HCEC 1CT (cell line): ENCODE results near the gene PEX10.

ENCODE experiments used
- DNase-seq: peaks from one replicate; pipeline ENCODE4 v3.0.0-alpha.2; 2017

PEX10 gene

GRCh38 chr1:2372551-2373490, 39.5 kb downstream of the PEX10 start:
- no peak for DNase-seq

GRCh38 chr1:2368053-2368744, 44.2 kb downstream of the PEX10 start:
- DNase-seq = no peak

- DNase-seq = no peak
These were observed 48.4 kb downstream of the PEX10 start for GRCh38 chr1:2363847-2364513.

- no peak for DNase-seq
These were observed 51.6 kb downstream of the PEX10 start for GRCh38 chr1:2360588-2361364.

- no peak for DNase-seq
These were observed 53.4 kb downstream of the PEX10 start for GRCh38 chr1:2358651-2359640.

GRCh38 chr1:2358072-2358471, 54.3 kb downstream of the PEX10 start:
- DNase-seq = no peak

GRCh38 chr1:2356911-2357845, 55.2 kb downstream of the PEX10 start:
- DNase-seq = no peak

GRCh38 chr1:2356401-2356800, 56.0 kb downstream of the PEX10 start:
- no peak for DNase-seq

GRCh38 chr1:2355373-2356261, 56.7 kb downstream of the PEX10 start:
- no peak for DNase-seq

GRCh38 chr1:2354511-2355372, 57.6 kb downstream of the PEX10 start:
- no peak for DNase-seq
